ENCODE data around the gene PAM16. TPM values are rescaled to one million over a fixed set of nuclear protein-coding genes. Genes with fewer than 3 reads are reported as not detected.
A peak's percentile ranks its signal among the peaks of the same experiment; 100 is the strongest.

Gene PAM16
- total RNA-seq, 1 experiment from 2014 or later: 65.6 TPM

GRCh38 chr16:4369007-4369733 lies 18.0 kb upstream of the PAM16 start:
- no peak overlapping the region for H3K4me3 ChIP-seq (ENCODE audit: low read length)
- H3K36me3 ChIP-seq (ENCODE audit: insufficient read depth, low read length): peaks cover 5% of the 10 kb centered on the region; the same call in 1 of the 2 replicates
- H3K9ac ChIP-seq (ENCODE audit: low read length): no peak overlapping the region
- peaks cover 58% of the 10 kb centered on the region for H3K4me1 ChIP-seq (ENCODE audit: low read length)
- no peaks in the 10 kb centered on the region for H3K79me2 ChIP-seq (ENCODE audit: low read length)
- no peak overlapping the region for H3K27ac ChIP-seq (ENCODE audit: low read length)
- H3K27me3 ChIP-seq (ENCODE audit: low read length): no peaks in the 10 kb centered on the region; the same call in 1 of the 2 replicates
- no peak for DNase-seq
- no peaks in the 10 kb centered on the region for H3K9me2 ChIP-seq (replicated peaks; ENCODE audit: insufficient read depth, low read length)
- no peaks in the 10 kb centered on the region for H3K9me3 ChIP-seq (ENCODE audit: low read length)
- no peak overlapping the region for H2AFZ ChIP-seq (ENCODE audit: low read length)
- no peak overlapping the region for H3K4me2 ChIP-seq (ENCODE audit: low read depth, low read length, poor library complexity, severe bottlenecking)
- peaks cover 32% of the 10 kb centered on the region for H4K20me1 ChIP-seq (ENCODE audit: insufficient read depth, low read depth, low read length)

- H3K36me3 ChIP-seq (ENCODE audit: insufficient read depth, low read length): 0 out of 2 replicates have a peak, but pooled peaks cover 5% of the 10 kb centered on the region
- no peaks in the 10 kb centered on the region for H3K9me3 ChIP-seq (ENCODE audit: low read length)
- no peaks in the 10 kb centered on the region for H3K79me2 ChIP-seq (ENCODE audit: low read length)
- H4K20me1 ChIP-seq (ENCODE audit: insufficient read depth, low read depth, low read length): peaks cover 18% of the 10 kb centered on the region
- H2AFZ ChIP-seq (ENCODE audit: low read length): no peak overlapping the region
- no peaks in the 10 kb centered on the region for H3K9me2 ChIP-seq (replicated peaks; ENCODE audit: insufficient read depth, low read length)
- no peak overlapping the region for H3K27ac ChIP-seq (ENCODE audit: low read length)
- H3K4me3 ChIP-seq (ENCODE audit: low read length): no peak overlapping the region
- H3K4me2 ChIP-seq (ENCODE audit: low read depth, low read length, poor library complexity, severe bottlenecking): no peak overlapping the region
- H3K9ac ChIP-seq (ENCODE audit: low read length): no peak overlapping the region
- H3K27me3 ChIP-seq (ENCODE audit: low read length): no peaks in the 10 kb centered on the region; the same call in 1 of the 2 replicates
- DNase-seq: no peak
- H3K4me1 ChIP-seq (ENCODE audit: low read length): peaks cover 59% of the 10 kb centered on the region
Observed at GRCh38 chr16:4367393-4367856, 16.3 kb upstream of the PAM16 start.

GRCh38 chr16:4366016-4366415 lies 14.9 kb upstream of the PAM16 start:
- peak overlapping the region; percentile 69 for H3K4me2 ChIP-seq (ENCODE audit: low read depth, low read length, poor library complexity, severe bottlenecking)

GRCh38 chr16:4365615-4366014 lies 14.5 kb upstream of the PAM16 start:
- H3K4me3 ChIP-seq (ENCODE audit: low read length): peak overlapping the region; percentile 54; the same call in 1 of the 2 replicates
- peaks cover 15% of the 10 kb centered on the region for H3K36me3 ChIP-seq (ENCODE audit: insufficient read depth, low read length)
- H3K27ac ChIP-seq (ENCODE audit: low read length): peak overlapping the region; percentile 96
- peaks cover 64% of the 10 kb centered on the region for H3K4me1 ChIP-seq (ENCODE audit: low read length)
- DNase-seq: peak; percentile 69
- no peaks in the 10 kb centered on the region for H3K9me3 ChIP-seq (ENCODE audit: low read length)
- peaks cover 10% of the 10 kb centered on the region for H4K20me1 ChIP-seq (ENCODE audit: insufficient read depth, low read depth, low read length)
- H3K9ac ChIP-seq (ENCODE audit: low read length): peak overlapping the region; percentile 71
- H3K79me2 ChIP-seq (ENCODE audit: low read length): no peaks in the 10 kb centered on the region
- H2AFZ ChIP-seq (ENCODE audit: low read length): no peak overlapping the region
- H3K4me2 ChIP-seq (ENCODE audit: low read depth, low read length, poor library complexity, severe bottlenecking): peak overlapping the region; percentile 69
- H3K9me2 ChIP-seq (replicated peaks; ENCODE audit: insufficient read depth, low read length): no peaks in the 10 kb centered on the region
- no peaks in the 10 kb centered on the region; the same call in 1 of the 2 replicates for H3K27me3 ChIP-seq (ENCODE audit: low read length)

More at GRCh38 chr16:4366016-4366415, 14.9 kb upstream of the PAM16 start:
- H3K4me1 ChIP-seq (ENCODE audit: low read length): peaks cover 64% of the 10 kb centered on the region
- H3K36me3 ChIP-seq (ENCODE audit: insufficient read depth, low read length): peaks cover 12% of the 10 kb centered on the region
- no peaks in the 10 kb centered on the region for H3K9me3 ChIP-seq (ENCODE audit: low read length)
- H3K9ac ChIP-seq (ENCODE audit: low read length): peak overlapping the region; percentile 71
- H3K9me2 ChIP-seq (replicated peaks; ENCODE audit: insufficient read depth, low read length): no peaks in the 10 kb centered on the region
- no peaks in the 10 kb centered on the region for H3K79me2 ChIP-seq (ENCODE audit: low read length)
- H2AFZ ChIP-seq (ENCODE audit: low read length): no peak overlapping the region
- DNase-seq: no peak
- H4K20me1 ChIP-seq (ENCODE audit: insufficient read depth, low read depth, low read length): peaks cover 14% of the 10 kb centered on the region
- peak overlapping the region; percentile 54; the same call in 1 of the 2 replicates for H3K4me3 ChIP-seq (ENCODE audit: low read length)
- peak overlapping the region; percentile 96 for H3K27ac ChIP-seq (ENCODE audit: low read length)
- no peaks in the 10 kb centered on the region; the same call in 1 of the 2 replicates for H3K27me3 ChIP-seq (ENCODE audit: low read length)

- Histone ChIP-seq H4K20me1 (ENCODE audit: insufficient read depth, low read depth, low read length) (peaks cover 4% of the 10 kb centered on the region; the same call in 1 of the 2 replicates), H3K4me3 (ENCODE audit: low read length) (peak overlapping the region; percentile 61; the same call in 1 of the 2 replicates), H3K36me3 (ENCODE audit: insufficient read depth, low read length) (peaks cover 17% of the 10 kb centered on the region), H3K27ac (ENCODE audit: low read length) (peak overlapping the region; percentile 96), H3K9me3 (ENCODE audit: low read length) (no peaks in the 10 kb centered on the region), H3K4me2 (ENCODE audit: low read depth, low read length, poor library complexity, severe bottlenecking) (peak overlapping the region; percentile 69), H3K79me2 (ENCODE audit: low read length) (no peaks in the 10 kb centered on the region), H3K9ac (ENCODE audit: low read length) (peak overlapping the region; percentile 72), H2AFZ (ENCODE audit: low read length) (no peak overlapping the region), H3K4me1 (ENCODE audit: low read length) (peaks cover 68% of the 10 kb centered on the region), H3K27me3 (ENCODE audit: low read length) (no peaks in the 10 kb centered on the region), H3K9me2 (replicated peaks; ENCODE audit: insufficient read depth, low read length) (no peaks in the 10 kb centered on the region)
- peak; percentile 99 for DNase-seq
Observed at GRCh38 chr16:4365014-4365406, 13.9 kb upstream of the PAM16 start.

GRCh38 chr16:4364196-4365013 lies 13.3 kb upstream of the PAM16 start:
- peaks cover 74% of the 10 kb centered on the region for H3K4me1 ChIP-seq (ENCODE audit: low read length)
- H3K4me2 ChIP-seq (ENCODE audit: low read depth, low read length, poor library complexity, severe bottlenecking): peak overlapping the region; percentile 69
- H3K9me2 ChIP-seq (replicated peaks; ENCODE audit: insufficient read depth, low read length): no peaks in the 10 kb centered on the region
- no peaks in the 10 kb centered on the region for H3K27me3 ChIP-seq (ENCODE audit: low read length)
- H2AFZ ChIP-seq (ENCODE audit: low read length): no peak overlapping the region
- H3K79me2 ChIP-seq (ENCODE audit: low read length): no peaks in the 10 kb centered on the region
- peak overlapping the region; percentile 72 for H3K9ac ChIP-seq (ENCODE audit: low read length)
- H3K4me3 ChIP-seq (ENCODE audit: low read length): peak overlapping the region; percentile 61
- H3K36me3 ChIP-seq (ENCODE audit: insufficient read depth, low read length): peaks cover 18% of the 10 kb centered on the region
- H3K9me3 ChIP-seq (ENCODE audit: low read length): no peaks in the 10 kb centered on the region
- H4K20me1 ChIP-seq (ENCODE audit: insufficient read depth, low read depth, low read length): peaks cover 6% of the 10 kb centered on the region; the same call in 1 of the 2 replicates
- DNase-seq: peak; percentile 95
- peak overlapping the region; percentile 96 for H3K27ac ChIP-seq (ENCODE audit: low read length)

- peak overlapping the region; percentile 96 for H3K27ac ChIP-seq (ENCODE audit: low read length)
- H3K36me3 ChIP-seq (ENCODE audit: insufficient read depth, low read length): peaks cover 26% of the 10 kb centered on the region
- no peaks in the 10 kb centered on the region for H3K9me3 ChIP-seq (ENCODE audit: low read length)
- no peaks in the 10 kb centered on the region for H3K27me3 ChIP-seq (ENCODE audit: low read length)
- no peaks in the 10 kb centered on the region for H3K79me2 ChIP-seq (ENCODE audit: low read length)
- peak overlapping the region; percentile 66 for H3K4me3 ChIP-seq (ENCODE audit: low read length)
- peak; percentile 96 for DNase-seq
- peaks cover 9% of the 10 kb centered on the region; the same call in 1 of the 2 replicates for H4K20me1 ChIP-seq (ENCODE audit: insufficient read depth, low read depth, low read length)
- H3K4me1 ChIP-seq (ENCODE audit: low read length): peaks cover 77% of the 10 kb centered on the region
- peak overlapping the region; percentile 81 for H3K9ac ChIP-seq (ENCODE audit: low read length)
- peak overlapping the region; percentile 84 for H3K4me2 ChIP-seq (ENCODE audit: low read depth, low read length, poor library complexity, severe bottlenecking)
- no peak overlapping the region for H2AFZ ChIP-seq (ENCODE audit: low read length)
- no peaks in the 10 kb centered on the region for H3K9me2 ChIP-seq (replicated peaks; ENCODE audit: insufficient read depth, low read length)
Observed at GRCh38 chr16:4362476-4363135, 11.5 kb upstream of the PAM16 start.
